HepG2 (cell line): Measurements from ENCODE around the gene PFKFB2. TPM values are rescaled to one million over a fixed set of nuclear protein-coding genes. Genes with fewer than 3 reads are reported as not detected.

ENCODE experiments used
- ATAC-seq: fragments of 200-7000 bp; cut with Tn5 transposase; 3 replicates; pipeline ENCODE4 v1.9.1; 2020; ENCODE audit warnings: mild to moderate bottlenecking, moderate library complexity
- BruUV-seq: library from RNA; stranded (reverse); fragments of 400-500 nt; replicated peaks from 2 replicates; lab custom pipeline; 2021; lab: Mats Ljungman, UMichigan
- CTCF ChIA-PET: fragments of 300-600 bp; formaldehyde crosslinking; extraction: SDS; loops from one replicate; lab custom pipeline; 2021; ENCODE audit warnings: low total read pairs, inconsistent platforms, low intra/inter-chr PET ratio; lab: Yijun Ruan, JAX
- POLR2A ChIA-PET: fragments of 350-600 bp; sonication (Branson Sonifier 250); formaldehyde crosslinking; loops from one replicate; lab custom pipeline; 2020; ENCODE audit warnings: antibody characterized with exemption, inconsistent platforms; lab: Yijun Ruan, JAX
- DNase-seq: peaks from one replicate; pipeline ENCODE4 v3.0.0-alpha.2; 2015; ENCODE audit warnings: low spot score
- FAIRE-seq: peaks from 3 replicates; lab custom pipeline; 2011; peaks lifted over from hg19 to GRCh38; lab: Jason Lieb, UNC
- H2AFZ ChIP-seq: one replicate; pipeline ENCODE4 v1.6.1; 2011; ENCODE audit warnings: low read length, inconsistent platforms
- H3K27ac ChIP-seq: fragments of 300-600 bp; 3 replicates; pipeline ENCODE4 v1.8.0; 2011; ENCODE audit warnings: mixed run types, mild to moderate bottlenecking, mixed read lengths, low read length, inconsistent platforms; ENCODE audit not compliant: insufficient read depth; ENCODE audit errors: extremely low read length
- H3K27me3 ChIP-seq, 2 experiments: fragments of 200-600 bp in 1 of 2; 2 replicates in 1 of 2; 3 replicates in 1 of 2; pipeline versions ENCODE4 v1.6.0 to v1.8.0; 2011; ENCODE audit warnings: low read length in 2 of 2, mild to moderate bottlenecking in 2 of 2, moderate library complexity in 2 of 2, inconsistent platforms in 1 of 2; ENCODE audit not compliant: insufficient read depth in 2 of 2, control insufficient read depth in 1 of 2
- H3K36me3 ChIP-seq, 2 experiments: fragments of 200-600 bp in 1 of 2; replicated peaks in 1 of 2; 2 replicates in 1 of 2; 3 replicates in 1 of 2; pipeline versions ENCODE4 v1.5.1 to v1.8.0; 2011; ENCODE audit warnings: low read length in 2 of 2, inconsistent platforms in 1 of 2; ENCODE audit not compliant: insufficient read depth in 2 of 2, control insufficient read depth in 1 of 2
- H3K4me1 ChIP-seq: 2 replicates; pipeline ENCODE4 v1.5.1; 2012; ENCODE audit warnings: low read length, inconsistent platforms; ENCODE audit not compliant: insufficient read depth
- H3K4me2 ChIP-seq: 2 replicates; pipeline ENCODE4 v1.6.0; 2011; ENCODE audit warnings: low read depth, low read length, inconsistent platforms
- H3K4me3 ChIP-seq, 3 experiments: fragments of 200-600 bp in 1 of 3; sonication (generic), shearing (Covaris generic) in 1 of 3; replicated peaks in 1 of 3; 2 replicates each; pipeline ENCODE4 v1.5.1; 2011 to 2016; ENCODE audit warnings: low read length in 3 of 3, inconsistent platforms in 2 of 3, low read depth in 2 of 3, mild to moderate bottlenecking in 2 of 3, control low read depth in 1 of 3, mixed read lengths in 1 of 3; ENCODE audit not compliant: insufficient read depth in 1 of 3
- H3K79me2 ChIP-seq: one replicate; pipeline ENCODE4 v1.6.1; 2011; ENCODE audit warnings: low read length, inconsistent platforms; ENCODE audit not compliant: insufficient read depth
- H3K9ac ChIP-seq: 2 replicates; pipeline ENCODE4 v1.6.0; 2011; ENCODE audit warnings: mild to moderate bottlenecking, low read depth, low read length, inconsistent platforms; ENCODE audit not compliant: insufficient read depth
- H3K9me3 ChIP-seq: 2 replicates; pipeline ENCODE4 v1.5.1; 2012; ENCODE audit warnings: mild to moderate bottlenecking, low read length
- H4K20me1 ChIP-seq: 2 replicates; pipeline ENCODE4 v1.6.0; 2011; ENCODE audit warnings: inconsistent platforms, mild to moderate bottlenecking, low read length, moderate library complexity; ENCODE audit not compliant: insufficient read depth
- HINFP ChIP-seq: sonication (generic); formaldehyde crosslinking; IDR thresholded peaks from 2 replicates; pipeline ENCODE4 v1.4.0; 2020; ENCODE audit warnings: low read depth, mild to moderate bottlenecking, missing genetic modification reagents
- RAD21 ChIP-seq: fragments of 450-650 bp; formaldehyde crosslinking; IDR thresholded peaks from 2 replicates; pipeline ENCODE4 v1.5.0; 2020; ENCODE audit warnings: mild to moderate bottlenecking
- SMARCC2 ChIP-seq: fragments of 450-650 bp; IDR thresholded peaks from 2 replicates; pipeline ENCODE4 v1.6.1; 2017; ENCODE audit warnings: antibody characterized with exemption, mild to moderate bottlenecking
- SNRNP70 ChIP-seq: fragments of 200-400 bp; formaldehyde crosslinking; IDR thresholded peaks from 2 replicates; pipeline ENCODE4 v1.6.1; 2017; ENCODE audit warnings: mild to moderate bottlenecking, low read depth, low read length, moderate library complexity
- TCF7L2 ChIP-seq: IDR thresholded peaks from 2 replicates; pipeline ENCODE4 v1.6.1; 2011; ENCODE audit warnings: mild to moderate bottlenecking, low read depth, low read length, moderate library complexity
- U2AF2 ChIP-seq: fragments of 200-400 bp; formaldehyde crosslinking; IDR thresholded peaks from 2 replicates; pipeline ENCODE4 v1.6.1; 2017; ENCODE audit warnings: low read depth, mild to moderate bottlenecking, low read length
- ZNF275 ChIP-seq: sonication (generic); formaldehyde crosslinking; IDR thresholded peaks from 2 replicates; pipeline ENCODE4 v1.8.0; 2022; ENCODE audit warnings: missing genetic modification reagents, mild to moderate bottlenecking, inconsistent platforms, borderline replicate concordance
- ZNF282 ChIP-seq: fragments of 450-650 bp; IDR thresholded peaks from 2 replicates; pipeline ENCODE4 v1.6.1; 2018; ENCODE audit not compliant: partially characterized antibody
- ZNF354B ChIP-seq: sonication (generic); formaldehyde crosslinking; IDR thresholded peaks from 2 replicates; pipeline ENCODE4 v1.8.0; 2022; ENCODE audit warnings: mild to moderate bottlenecking, missing genetic modification reagents
- ZNF484 ChIP-seq: sonication (generic); formaldehyde crosslinking; IDR thresholded peaks from 2 replicates; pipeline ENCODE4 v1.5.1; 2020; ENCODE audit warnings: mild to moderate bottlenecking, low read depth, missing genetic modification reagents, borderline replicate concordance
- WGBS: methylation state at CpG from one replicate; pipeline ENCODE4 v1.1.6; 2017; ENCODE audit warnings: low lambda C conversion rate; 5-methylcytosine and 5-hydroxymethylcytosine counted together
- in situ Hi-C: cut with HindIII; loops from 2 replicates; pipeline ENCODE4 v1.10.0; 2017; ENCODE audit warnings: low pct_unique_long_range_greater_than_20kb; ENCODE audit not compliant: extremely low pct_ligation_motif_present
- intact Hi-C: fragments of 100-400 bp; cut with micrococcal nuclease; formaldehyde crosslinking; loops from one replicate; pipeline ENCODE4 v1.10.0; 2022; ENCODE audit not compliant: unreplicated experiment
- polyA plus RNA-seq, 8 experiments: library from polyadenylated mRNA; depleted of rRNA in 3 of 8; stranded (reverse) in 7 of 8; unstranded in 1 of 8; fragments of >200 nt; fragmentation: Illumina TruSeq in 4 of 8; extraction: Trizol in 4 of 8; gene quantifications; 2 replicates each; pipeline versions ENCODE4 v1.2.1 to v1.2.3, GENCODE V29; 2011 to 2016; ENCODE audit warnings: low read depth in 4 of 8, missing spikeins in 1 of 8, mixed read lengths in 1 of 8; ENCODE audit not compliant: insufficient read depth in 1 of 8
- total RNA-seq, 5 experiments: library from RNA; depleted of rRNA; stranded (reverse); fragments of >200 nt; fragmentation: Illumina TruSeq; extraction: Trizol; gene quantifications; 2 replicates each; pipeline ENCODE4 v1.2.3, GENCODE V29; 2016; ENCODE audit warnings: low read depth in 1 of 5
- TF ChIP-seq, protein P1 (sequence below): sonication (generic); formaldehyde crosslinking; IDR thresholded peaks from 2 replicates; pipeline ENCODE4 v1.5.0; 2020; ENCODE audit warnings: mild to moderate bottlenecking, missing genetic modification reagents
- TF ChIP-seq, protein P2 (sequence below): sonication (generic); formaldehyde crosslinking; IDR thresholded peaks from 2 replicates; pipeline ENCODE4 v1.4.0; 2020; ENCODE audit warnings: missing genetic modification reagents, borderline replicate concordance

The PFKFB2 gene
- total and polyA plus RNA-seq, 2 of the 13 experiments (the other 11 are each of a cell fraction or from before 2014, with no cell fraction given) = 4.6 to 10.6 TPM

DNA sequence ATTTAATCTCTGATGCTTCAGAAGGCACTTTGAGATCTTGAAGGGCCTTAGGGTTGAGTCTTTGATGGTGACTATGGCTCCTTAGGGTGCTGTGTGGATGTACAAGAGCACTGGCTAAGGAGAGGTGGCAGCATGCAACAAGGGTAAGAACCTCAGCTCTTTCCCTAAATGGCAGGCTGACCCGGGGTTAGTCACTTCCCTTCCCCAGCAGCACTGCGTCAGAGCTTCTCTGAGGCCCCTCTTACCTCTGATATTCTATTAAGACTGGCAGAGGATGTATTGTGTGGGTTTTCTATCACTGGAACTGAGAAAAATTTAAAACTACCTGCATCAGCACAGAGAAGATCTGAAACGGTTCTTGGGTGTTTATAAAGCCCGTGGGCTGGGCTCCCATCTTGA lies 32.4 kb upstream of the PFKFB2 start (continued):
- TF ChIP-seq U2AF2 = no peak
- no peak for TF ChIP-seq SNRNP70
- TF ChIP-seq ZNF282 = no peak
- no peak for TF ChIP-seq TCF7L2
- TF ChIP-seq ZNF484 (CRISPR knock-in tag) = no peak
- TF ChIP-seq, protein P1, sequence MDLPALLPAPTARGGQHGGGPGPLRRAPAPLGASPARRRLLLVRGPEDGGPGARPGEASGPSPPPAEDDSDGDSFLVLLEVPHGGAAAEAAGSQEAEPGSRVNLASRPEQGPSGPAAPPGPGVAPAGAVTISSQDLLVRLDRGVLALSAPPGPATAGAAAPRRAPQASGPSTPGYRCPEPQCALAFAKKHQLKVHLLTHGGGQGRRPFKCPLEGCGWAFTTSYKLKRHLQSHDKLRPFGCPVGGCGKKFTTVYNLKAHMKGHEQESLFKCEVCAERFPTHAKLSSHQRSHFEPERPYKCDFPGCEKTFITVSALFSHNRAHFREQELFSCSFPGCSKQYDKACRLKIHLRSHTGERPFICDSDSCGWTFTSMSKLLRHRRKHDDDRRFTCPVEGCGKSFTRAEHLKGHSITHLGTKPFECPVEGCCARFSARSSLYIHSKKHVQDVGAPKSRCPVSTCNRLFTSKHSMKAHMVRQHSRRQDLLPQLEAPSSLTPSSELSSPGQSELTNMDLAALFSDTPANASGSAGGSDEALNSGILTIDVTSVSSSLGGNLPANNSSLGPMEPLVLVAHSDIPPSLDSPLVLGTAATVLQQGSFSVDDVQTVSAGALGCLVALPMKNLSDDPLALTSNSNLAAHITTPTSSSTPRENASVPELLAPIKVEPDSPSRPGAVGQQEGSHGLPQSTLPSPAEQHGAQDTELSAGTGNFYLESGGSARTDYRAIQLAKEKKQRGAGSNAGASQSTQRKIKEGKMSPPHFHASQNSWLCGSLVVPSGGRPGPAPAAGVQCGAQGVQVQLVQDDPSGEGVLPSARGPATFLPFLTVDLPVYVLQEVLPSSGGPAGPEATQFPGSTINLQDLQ (CRISPR knock-in tag) = no peak
- TF ChIP-seq, all 625 proteins: peak for 0

GRCh38 chr1:207021139-207021861 lies 31.8 kb upstream of the PFKFB2 start:
- in situ Hi-C loops (no loop called here), intact Hi-C loops (loop anchor here (1.0 kb wide), 2 partner anchors 12 to 39 kb away; no protein-coding TSS in a partner anchor)
- H3K27me3 ChIP-seq = no peaks in the 10 kb centered on the region
- BruUV-seq = no TSS peak
- peak; percentile 67 for ATAC-seq
- H2AFZ ChIP-seq = no peak overlapping the region
- H3K9ac ChIP-seq = peak overlapping the region; percentile 48
- 22% methylated on average over 8 of the region's 8 CpGs for WGBS
- peaks cover 77% of the 10 kb centered on the region for H3K4me1 ChIP-seq
- no peaks in the 10 kb centered on the region for H3K79me2 ChIP-seq
- no peaks in the 10 kb centered on the region for H4K20me1 ChIP-seq
- H3K27ac ChIP-seq = peak overlapping the region; percentile 56
- ChIA-PET POLR2A (interaction anchor here (2.7 to 3.8 kb wide), 3 partner anchors 10 to 33 kb away, joined by 11 to 22 read pairs (median 11); partner anchors contain the start of genes C1orf116 and PFKFB2), CTCF (interaction anchor here (1.0 kb wide), 1 partner anchor 17 kb away, joined by 3 read pairs; no protein-coding TSS in a partner anchor)
- H3K4me3 ChIP-seq = peak overlapping the region in 1 of 3 experiments; percentile 17; a peak in 1 of 6 replicates
- H3K9me3 ChIP-seq = no peaks in the 10 kb centered on the region
- peak; percentile 21 for FAIRE-seq
- peak overlapping the region; percentile 54 for H3K4me2 ChIP-seq
- no peaks in the 10 kb centered on the region for H3K36me3 ChIP-seq
- DNase-seq = peak; percentile 89
- TF ChIP-seq SNRNP70 (no peak), ZNF354B (CRISPR knock-in tag) (no peak), RAD21 (CRISPR knock-in tag) (no peak), SMARCC2 (no peak), ZNF275 (CRISPR knock-in tag) (no peak), HINFP (CRISPR knock-in tag) (no peak)
- TF ChIP-seq, protein P2, sequence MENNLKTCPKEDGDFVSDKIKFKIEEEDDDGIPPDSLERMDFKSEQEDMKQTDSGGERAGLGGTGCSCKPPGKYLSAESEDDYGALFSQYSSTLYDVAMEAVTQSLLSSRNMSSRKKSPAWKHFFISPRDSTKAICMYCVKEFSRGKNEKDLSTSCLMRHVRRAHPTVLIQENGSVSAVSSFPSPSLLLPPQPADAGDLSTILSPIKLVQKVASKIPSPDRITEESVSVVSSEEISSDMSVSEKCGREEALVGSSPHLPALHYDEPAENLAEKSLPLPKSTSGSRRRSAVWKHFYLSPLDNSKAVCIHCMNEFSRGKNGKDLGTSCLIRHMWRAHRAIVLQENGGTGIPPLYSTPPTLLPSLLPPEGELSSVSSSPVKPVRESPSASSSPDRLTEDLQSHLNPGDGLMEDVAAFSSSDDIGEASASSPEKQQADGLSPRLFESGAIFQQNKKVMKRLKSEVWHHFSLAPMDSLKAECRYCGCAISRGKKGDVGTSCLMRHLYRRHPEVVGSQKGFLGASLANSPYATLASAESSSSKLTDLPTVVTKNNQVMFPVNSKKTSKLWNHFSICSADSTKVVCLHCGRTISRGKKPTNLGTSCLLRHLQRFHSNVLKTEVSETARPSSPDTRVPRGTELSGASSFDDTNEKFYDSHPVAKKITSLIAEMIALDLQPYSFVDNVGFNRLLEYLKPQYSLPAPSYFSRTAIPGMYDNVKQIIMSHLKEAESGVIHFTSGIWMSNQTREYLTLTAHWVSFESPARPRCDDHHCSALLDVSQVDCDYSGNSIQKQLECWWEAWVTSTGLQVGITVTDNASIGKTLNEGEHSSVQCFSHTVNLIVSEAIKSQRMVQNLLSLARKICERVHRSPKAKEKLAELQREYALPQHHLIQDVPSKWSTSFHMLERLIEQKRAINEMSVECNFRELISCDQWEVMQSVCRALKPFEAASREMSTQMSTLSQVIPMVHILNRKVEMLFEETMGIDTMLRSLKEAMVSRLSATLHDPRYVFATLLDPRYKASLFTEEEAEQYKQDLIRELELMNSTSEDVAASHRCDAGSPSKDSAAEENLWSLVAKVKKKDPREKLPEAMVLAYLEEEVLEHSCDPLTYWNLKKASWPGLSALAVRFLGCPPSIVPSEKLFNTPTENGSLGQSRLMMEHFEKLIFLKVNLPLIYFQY (CRISPR knock-in tag) = no peak
